Endothelial cell of umbilical vein (primary cell): ENCODE measurements around the gene MADCAM1. TPM values are rescaled to one million over a fixed set of nuclear protein-coding genes. Genes with fewer than 3 reads are reported as not detected.

Experiments used
- BruUV-seq: library from RNA; stranded (reverse); fragments of 400-500 nt; replicated peaks from 2 replicates; lab custom pipeline; 2021; lab: Mats Ljungman, UMichigan
- CTCF ChIA-PET: fragments of 300-600, 350-600 bp; sonication (Branson Sonifier 250); formaldehyde crosslinking; loops from one replicate; lab custom pipeline; 2021; ENCODE audit warnings: antibody characterized with exemption, inconsistent platforms; lab: Charles Lee
- POLR2A ChIA-PET: fragments of 300-600, 350-600 bp; sonication (Branson Sonifier 250); formaldehyde crosslinking; loops from one replicate; lab custom pipeline; 2021; ENCODE audit warnings: antibody characterized with exemption, inconsistent platforms; lab: Charles Lee
- DNase-seq: peaks from one replicate; pipeline ENCODE4 v3.0.0-alpha.2; 2011; ENCODE audit warnings: low read depth, low spot score
- FAIRE-seq: peaks from 2 replicates; lab custom pipeline; 2011; peaks lifted over from hg19 to GRCh38; lab: Jason Lieb, UNC
- H2AFZ ChIP-seq: 2 replicates; pipeline ENCODE4 v1.6.0; 2012; ENCODE audit warnings: low read depth, low read length, control low read depth, inconsistent platforms
- H3K27ac ChIP-seq: 2 replicates; pipeline ENCODE4 v1.5.1; 2011; ENCODE audit warnings: low read depth, mild to moderate bottlenecking, control low read depth, low read length, moderate library complexity; ENCODE audit not compliant: insufficient read depth
- H3K27me3 ChIP-seq, 2 experiments: 2 replicates each; pipeline versions ENCODE4 v1.6.0 to v1.6.1; 2011; ENCODE audit warnings: low read length in 2 of 2, mixed read lengths in 1 of 2; ENCODE audit not compliant: control insufficient read depth in 2 of 2, insufficient read depth in 2 of 2
- H3K36me3 ChIP-seq, 2 experiments: 2 replicates in 1 of 2; 3 replicates in 1 of 2; pipeline ENCODE4 v1.5.1; 2011; ENCODE audit warnings: low read length in 2 of 2, mild to moderate bottlenecking in 1 of 2, moderate library complexity in 1 of 2; ENCODE audit not compliant: control insufficient read depth in 2 of 2, insufficient read depth in 2 of 2; ENCODE audit errors: extremely low read depth in 1 of 2
- H3K4me1 ChIP-seq: 3 replicates; pipeline ENCODE4 v1.5.1; 2011; ENCODE audit warnings: mild to moderate bottlenecking, low read length; ENCODE audit not compliant: control insufficient read depth, insufficient read depth; ENCODE audit errors: extremely low read depth
- H3K4me2 ChIP-seq: 2 replicates; pipeline ENCODE4 v1.6.1; 2011; ENCODE audit warnings: low read length, control low read depth, mixed read lengths; ENCODE audit not compliant: insufficient read depth
- H3K4me3 ChIP-seq, 3 experiments: fragments of 200-600 bp in 1 of 3; sonication (generic), shearing (Covaris generic) in 1 of 3; replicated peaks in 1 of 3; 2 replicates each; pipeline ENCODE4 v1.5.1; 2011 to 2016; ENCODE audit warnings: control low read depth in 3 of 3, low read length in 3 of 3, mild to moderate bottlenecking in 2 of 3, inconsistent platforms in 1 of 3, low read depth in 1 of 3, moderate library complexity in 1 of 3; ENCODE audit not compliant: insufficient read depth in 1 of 3
- H3K79me2 ChIP-seq: 2 replicates; pipeline ENCODE4 v1.6.0; 2012; ENCODE audit warnings: low read length, inconsistent platforms; ENCODE audit not compliant: control insufficient read depth, insufficient read depth
- H3K9ac ChIP-seq: replicated peaks from 2 replicates; pipeline ENCODE3; 2011; ENCODE audit warnings: low read length, control low read depth; ENCODE audit not compliant: insufficient read depth; ENCODE audit errors: extremely low read depth
- H3K9me1 ChIP-seq: replicated peaks from 3 replicates; pipeline ENCODE4 v1.6.0; 2011; ENCODE audit warnings: mild to moderate bottlenecking, low read length; ENCODE audit not compliant: control insufficient read depth, insufficient read depth; ENCODE audit errors: extremely low read depth
- H3K9me3 ChIP-seq: replicated peaks from 2 replicates; pipeline ENCODE4 v1.5.1; 2012; ENCODE audit warnings: low read length, inconsistent platforms; ENCODE audit not compliant: control insufficient read depth, insufficient read depth
- H4K20me1 ChIP-seq: replicated peaks from 2 replicates; pipeline ENCODE3; 2011; ENCODE audit warnings: mild to moderate bottlenecking, low read length; ENCODE audit not compliant: control insufficient read depth, insufficient read depth; ENCODE audit errors: extremely low read depth
- EZH2 ChIP-seq: IDR thresholded peaks from 2 replicates; pipeline ENCODE4 v1.6.1; 2012; ENCODE audit warnings: borderline replicate concordance, low read depth, mild to moderate bottlenecking, moderate library complexity, low read length, inconsistent platforms; ENCODE audit not compliant: severe bottlenecking
- FOS ChIP-seq: IDR thresholded peaks from 2 replicates; pipeline ENCODE4 v1.6.1; 2011; ENCODE audit warnings: mild to moderate bottlenecking, low read length, moderate library complexity, borderline replicate concordance; ENCODE audit not compliant: insufficient read depth
- GATA2 ChIP-seq: IDR thresholded peaks from 2 replicates; pipeline ENCODE4 v1.7.0; 2011; ENCODE audit warnings: low read depth, mild to moderate bottlenecking, moderate library complexity, mixed read lengths, low read length; ENCODE audit not compliant: insufficient read length, insufficient read depth
- JUN ChIP-seq: IDR thresholded peaks from 2 replicates; pipeline ENCODE4 v1.6.1; 2011; ENCODE audit warnings: borderline replicate concordance, low read depth; ENCODE audit not compliant: insufficient read length, insufficient read depth
- MYC ChIP-seq: IDR thresholded peaks from one replicate; pipeline ENCODE4 v1.6.1; 2011; ENCODE audit warnings: mild to moderate bottlenecking, low read depth, low read length
- POLR2A ChIP-seq: IDR thresholded peaks from 2 replicates; pipeline ENCODE4 v1.6.1; 2012; ENCODE audit warnings: low read depth, mild to moderate bottlenecking, control low read depth, low read length
- POLR2AphosphoS5 ChIP-seq: IDR thresholded peaks from 2 replicates; pipeline ENCODE4 v1.6.1; 2012; ENCODE audit warnings: low read depth, mild to moderate bottlenecking, control low read depth, low read length, moderate library complexity; ENCODE audit not compliant: insufficient read depth
- dilution Hi-C: fragments of 300-500 bp; cut with MboI; formaldehyde crosslinking; loops from one replicate; pipeline ENCODE4 v1.15.0; 2019; ENCODE audit warnings: low sequenced_read_pairs; ENCODE audit not compliant: extremely low pct_ligation_motif_present
- intact Hi-C: fragments of 100-400 bp; cut with micrococcal nuclease; formaldehyde crosslinking; loops from one replicate; pipeline ENCODE4 v1.10.0; 2022
- polyA plus RNA-seq, 4 experiments: library from polyadenylated mRNA; depleted of rRNA in 3 of 4; stranded (reverse) in 3 of 4; unstranded in 1 of 4; fragments of >200 nt; gene quantifications; 2 replicates each; pipeline versions ENCODE4 v1.2.1 to v1.2.3, GENCODE V29; 2011 to 2012; ENCODE audit warnings: missing spikeins in 1 of 4
- total RNA-seq: library from RNA; stranded (reverse); gene quantifications from 2 replicates; pipeline ENCODE4 v1.2.3, GENCODE V29; 2021
- TF ChIP-seq, protein P1 (sequence below), 2 donors: IDR thresholded peaks; 1 replicate in 1 of 2; 2 replicates in 1 of 2; pipeline ENCODE4 v1.5.1; 2011; ENCODE audit warnings: low read length in 2 of 2, mild to moderate bottlenecking in 2 of 2, moderate library complexity in 2 of 2, control low read depth in 1 of 2, inconsistent platforms in 1 of 2, low read depth in 1 of 2; ENCODE audit not compliant: insufficient read depth in 1 of 2; ENCODE audit errors: extremely low read depth in 1 of 2
- TF ChIP-seq, protein P2 (sequence below): IDR thresholded peaks from 2 replicates; pipeline ENCODE4 v1.6.1; 2011; ENCODE audit not compliant: insufficient read depth, insufficient read length

Gene MADCAM1
- total and polyA plus RNA-seq, 2 donors (not counting 3 experiments of a cell fraction or from before 2014, with no cell fraction given): 0.07 to 0.31 TPM

DNA sequence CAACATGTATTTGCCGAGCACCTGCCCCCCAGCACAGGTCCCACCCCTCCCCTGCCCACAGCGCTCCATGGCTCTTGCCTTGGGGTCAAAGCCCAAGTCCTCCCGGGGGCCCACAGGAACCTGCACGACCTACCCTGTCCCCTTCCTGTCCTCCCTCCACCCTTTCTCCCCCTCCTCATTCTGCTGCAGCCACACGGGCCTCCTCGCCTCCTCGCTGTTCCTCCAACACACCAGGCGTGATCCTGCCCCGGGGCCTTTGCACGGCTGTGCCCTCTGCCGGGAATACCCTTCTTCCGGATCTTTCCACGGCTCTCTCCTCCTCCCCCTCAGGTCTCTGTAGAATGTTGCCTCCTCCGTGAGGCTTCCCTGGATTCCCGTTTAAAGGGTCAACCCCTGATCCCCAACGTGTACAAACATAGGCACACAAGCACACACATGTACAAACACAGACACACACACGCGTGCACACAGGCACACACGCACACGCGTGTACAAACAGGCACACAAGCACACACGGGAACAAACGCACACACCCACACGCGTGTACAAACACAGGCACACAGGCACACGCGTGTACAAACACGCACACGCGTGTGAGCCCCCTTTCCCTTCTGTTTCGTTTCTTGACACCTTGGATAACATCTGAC is 2.8 kb downstream of the MADCAM1 start:
- intact Hi-C loops: no loop called here
- no peak for FAIRE-seq
- Histone ChIP-seq H4K20me1 (no peaks in the 10 kb centered on the region), H3K9ac (no peak overlapping the region), H3K4me1 (no peaks in the 10 kb centered on the region), H3K4me2 (no peak overlapping the region), H3K36me3 (no peaks in the 10 kb centered on the region), H3K4me3 (no peak overlapping the region), H3K27me3 (peaks cover 9 to 12% of the 10 kb centered on the region in 2 experiments), H3K27ac (no peak overlapping the region), H3K9me1 (no peaks in the 10 kb centered on the region), H3K9me3 (no peaks in the 10 kb centered on the region), H3K79me2 (no peaks in the 10 kb centered on the region), H2AFZ (no peak overlapping the region)
- TF ChIP-seq POLR2A: no peak
- no peak for TF ChIP-seq MYC
- TF ChIP-seq GATA2: no peak
- TF ChIP-seq FOS: no peak
- TF ChIP-seq, protein P1, sequence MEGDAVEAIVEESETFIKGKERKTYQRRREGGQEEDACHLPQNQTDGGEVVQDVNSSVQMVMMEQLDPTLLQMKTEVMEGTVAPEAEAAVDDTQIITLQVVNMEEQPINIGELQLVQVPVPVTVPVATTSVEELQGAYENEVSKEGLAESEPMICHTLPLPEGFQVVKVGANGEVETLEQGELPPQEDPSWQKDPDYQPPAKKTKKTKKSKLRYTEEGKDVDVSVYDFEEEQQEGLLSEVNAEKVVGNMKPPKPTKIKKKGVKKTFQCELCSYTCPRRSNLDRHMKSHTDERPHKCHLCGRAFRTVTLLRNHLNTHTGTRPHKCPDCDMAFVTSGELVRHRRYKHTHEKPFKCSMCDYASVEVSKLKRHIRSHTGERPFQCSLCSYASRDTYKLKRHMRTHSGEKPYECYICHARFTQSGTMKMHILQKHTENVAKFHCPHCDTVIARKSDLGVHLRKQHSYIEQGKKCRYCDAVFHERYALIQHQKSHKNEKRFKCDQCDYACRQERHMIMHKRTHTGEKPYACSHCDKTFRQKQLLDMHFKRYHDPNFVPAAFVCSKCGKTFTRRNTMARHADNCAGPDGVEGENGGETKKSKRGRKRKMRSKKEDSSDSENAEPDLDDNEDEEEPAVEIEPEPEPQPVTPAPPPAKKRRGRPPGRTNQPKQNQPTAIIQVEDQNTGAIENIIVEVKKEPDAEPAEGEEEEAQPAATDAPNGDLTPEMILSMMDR (IDR thresholded peaks at IDR 0.05; ENCODE audit: extremely low read depth in 1 of 2, insufficient read depth in 1 of 2, low read depth in 1 of 2, low read length in 2 of 2): no peak
- no TSS peak for BruUV-seq
- CTCF ChIA-PET: interaction anchor here (1.6 kb wide), 1 partner anchor 12 kb away, joined by 5 read pairs; no protein-coding TSS in a partner anchor
- DNase-seq: no peak
- POLR2A ChIA-PET: no interaction called here
- dilution Hi-C loops: no loop called here

DNA sequence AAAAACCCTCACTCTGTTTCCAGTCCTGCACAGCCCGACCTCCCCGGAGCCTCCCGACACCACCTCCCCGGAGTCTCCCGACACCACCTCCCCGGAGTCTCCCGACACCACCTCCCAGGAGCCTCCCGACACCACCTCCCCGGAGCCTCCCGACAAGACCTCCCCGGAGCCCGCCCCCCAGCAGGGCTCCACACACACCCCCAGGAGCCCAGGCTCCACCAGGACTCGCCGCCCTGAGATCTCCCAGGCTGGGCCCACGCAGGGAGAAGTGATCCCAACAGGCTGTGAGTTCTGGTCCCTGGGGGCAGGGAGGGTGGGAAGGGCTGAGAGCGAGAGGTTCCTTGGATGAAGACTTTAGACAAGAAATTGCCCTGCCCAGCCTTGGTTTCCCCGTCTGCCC is 5.4 kb downstream of the MADCAM1 start:
- H3K27ac ChIP-seq: no peak overlapping the region
- DNase-seq (no peak), FAIRE-seq (no peak)
- H3K9me1 ChIP-seq: no peaks in the 10 kb centered on the region
- no peak overlapping the region for H3K4me2 ChIP-seq
- ChIA-PET POLR2A (no interaction called here), CTCF (no interaction called here)
- no peaks in the 10 kb centered on the region for H4K20me1 ChIP-seq
- TF ChIP-seq FOS (no peak), JUN (no peak), POLR2AphosphoS5 (no peak), GATA2 (no peak), EZH2 (no peak), POLR2A (no peak), MYC (no peak)
- TF ChIP-seq, protein P2, sequence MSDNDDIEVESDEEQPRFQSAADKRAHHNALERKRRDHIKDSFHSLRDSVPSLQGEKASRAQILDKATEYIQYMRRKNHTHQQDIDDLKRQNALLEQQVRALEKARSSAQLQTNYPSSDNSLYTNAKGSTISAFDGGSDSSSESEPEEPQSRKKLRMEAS: no peak
- TF ChIP-seq, protein P1 (IDR thresholded peaks at IDR 0.05; ENCODE audit: extremely low read depth in 1 of 2, insufficient read depth in 1 of 2, low read depth in 1 of 2, low read length in 2 of 2): no peak
- peaks cover 9 to 12% of the 10 kb centered on the region in 2 experiments for H3K27me3 ChIP-seq
- H2AFZ ChIP-seq: no peak overlapping the region
- H3K4me1 ChIP-seq: peaks cover 4% of the 10 kb centered on the region
- H3K9ac ChIP-seq: no peak overlapping the region
- intact Hi-C loops (loop anchor here (10.0 kb wide), 1 partner anchor 207 kb away; the partner anchor contains the start of gene PLPP2), dilution Hi-C loops (no loop called here)
- no peak overlapping the region for H3K4me3 ChIP-seq
- no TSS peak for BruUV-seq
- no peaks in the 10 kb centered on the region for H3K9me3 ChIP-seq
- no peaks in the 10 kb centered on the region for H3K79me2 ChIP-seq
- H3K36me3 ChIP-seq: no peaks in the 10 kb centered on the region
